HUES6 (cell line): ENCODE measurements around the gene GPR158.

Experiments used
- H3K27ac ChIP-seq: 2 replicates; pipeline ENCODE4 v1.7.0; 2013; ENCODE audit warnings: low read depth, mild to moderate bottlenecking, low read length, inconsistent platforms
- H3K27me3 ChIP-seq: 2 replicates; pipeline ENCODE4 v1.6.1; 2013; ENCODE audit warnings: low read length; ENCODE audit not compliant: control insufficient read depth, insufficient read depth
- H3K36me3 ChIP-seq: 2 replicates; pipeline ENCODE4 v1.6.1; 2013; ENCODE audit warnings: low read length; ENCODE audit not compliant: control insufficient read depth, insufficient read depth
- H3K4me1 ChIP-seq: 2 replicates; pipeline ENCODE4 v1.6.1; 2013; ENCODE audit warnings: low read length; ENCODE audit not compliant: control insufficient read depth, insufficient read depth
- H3K4me3 ChIP-seq: 2 replicates; pipeline ENCODE4 v1.5.1; 2013; ENCODE audit warnings: low read depth, low read length
- H3K9ac ChIP-seq: one replicate; pipeline ENCODE4 v1.6.1; 2013; ENCODE audit warnings: mild to moderate bottlenecking, low read length
- H3K9me3 ChIP-seq: 2 replicates; pipeline ENCODE4 v1.6.1; 2013; ENCODE audit warnings: low read depth, low read length; ENCODE audit not compliant: control insufficient read depth, insufficient read depth

The GPR158 gene

GRCh38 chr10:25465582-25466372, 291.0 kb downstream of the GPR158 start:
- H3K9me3 ChIP-seq, result peaks cover 6% of the 10 kb centered on the region; the same call in 1 of the 2 replicates
- H3K9ac ChIP-seq, result no peak overlapping the region
- no peaks in the 10 kb centered on the region for H3K36me3 ChIP-seq
- H3K4me1 ChIP-seq, result peaks cover 6% of the 10 kb centered on the region; the same call in 1 of the 2 replicates
- no peak overlapping the region for H3K27ac ChIP-seq
- H3K4me3 ChIP-seq, result no peak overlapping the region
- H3K27me3 ChIP-seq, result no peaks in the 10 kb centered on the region

- Histone ChIP-seq H3K27me3 (no peaks in the 10 kb centered on the region), H3K4me3 (no peak overlapping the region), H3K4me1 (peaks cover 6% of the 10 kb centered on the region; the same call in 1 of the 2 replicates), H3K36me3 (no peaks in the 10 kb centered on the region), H3K9me3 (peaks cover 6% of the 10 kb centered on the region; the same call in 1 of the 2 replicates), H3K9ac (no peak overlapping the region), H3K27ac (no peak overlapping the region)
These were observed 293.1 kb downstream of the GPR158 start for GRCh38 chr10:25467881-25468280.

GRCh38 chr10:25481467-25481866, 306.7 kb downstream of the GPR158 start:
- Histone ChIP-seq H3K9me3 (peaks cover 9% of the 10 kb centered on the region; the same call in 1 of the 2 replicates), H3K4me1 (no peaks in the 10 kb centered on the region), H3K27ac (no peak overlapping the region), H3K36me3 (no peaks in the 10 kb centered on the region), H3K4me3 (no peak overlapping the region), H3K27me3 (no peaks in the 10 kb centered on the region), H3K9ac (no peak overlapping the region)

GRCh38 chr10:25483999-25484398, 309.2 kb downstream of the GPR158 start:
- Histone ChIP-seq H3K36me3 (no peaks in the 10 kb centered on the region), H3K9ac (no peak overlapping the region), H3K4me1 (no peaks in the 10 kb centered on the region), H3K9me3 (peaks cover 9% of the 10 kb centered on the region; the same call in 1 of the 2 replicates), H3K4me3 (no peak overlapping the region), H3K27me3 (no peaks in the 10 kb centered on the region), H3K27ac (no peak overlapping the region)

GRCh38 chr10:25487266-25487665, 312.5 kb downstream of the GPR158 start:
- H3K27me3 ChIP-seq, result no peaks in the 10 kb centered on the region
- no peak overlapping the region for H3K27ac ChIP-seq
- no peaks in the 10 kb centered on the region for H3K36me3 ChIP-seq
- no peak overlapping the region for H3K4me3 ChIP-seq
- no peak overlapping the region for H3K9ac ChIP-seq
- H3K4me1 ChIP-seq, result peaks cover 6% of the 10 kb centered on the region
- peaks cover 9% of the 10 kb centered on the region; the same call in 1 of the 2 replicates for H3K9me3 ChIP-seq

GRCh38 chr10:25492040-25492439, 317.2 kb downstream of the GPR158 start:
- no peak overlapping the region for H3K4me3 ChIP-seq
- H3K36me3 ChIP-seq, result no peaks in the 10 kb centered on the region
- H3K27me3 ChIP-seq, result no peaks in the 10 kb centered on the region
- peaks cover 19% of the 10 kb centered on the region for H3K4me1 ChIP-seq
- H3K9ac ChIP-seq, result peak overlapping the region; percentile 22
- peak overlapping the region; percentile 73; the same call in 1 of the 2 replicates for H3K27ac ChIP-seq
- H3K9me3 ChIP-seq, result no peaks in the 10 kb centered on the region

- Histone ChIP-seq H3K27me3 (no peaks in the 10 kb centered on the region), H3K27ac (peak overlapping the region; percentile 73; the same call in 1 of the 2 replicates), H3K36me3 (no peaks in the 10 kb centered on the region), H3K4me1 (peaks cover 19% of the 10 kb centered on the region), H3K9me3 (no peaks in the 10 kb centered on the region), H3K4me3 (no peak overlapping the region), H3K9ac (peak overlapping the region; percentile 22)
These were observed 317.9 kb downstream of the GPR158 start for GRCh38 chr10:25492680-25493079.

GRCh38 chr10:25493122-25493893, 318.5 kb downstream of the GPR158 start:
- no peaks in the 10 kb centered on the region for H3K27me3 ChIP-seq
- H3K9me3 ChIP-seq, result no peaks in the 10 kb centered on the region
- peaks cover 19% of the 10 kb centered on the region for H3K4me1 ChIP-seq
- H3K36me3 ChIP-seq, result no peaks in the 10 kb centered on the region
- H3K27ac ChIP-seq, result peak overlapping the region; percentile 67
- H3K4me3 ChIP-seq, result no peak overlapping the region
- H3K9ac ChIP-seq, result peak overlapping the region; percentile 38

- Histone ChIP-seq H3K27ac (no peak overlapping the region), H3K27me3 (no peaks in the 10 kb centered on the region), H3K36me3 (no peaks in the 10 kb centered on the region), H3K9me3 (no peaks in the 10 kb centered on the region), H3K4me3 (no peak overlapping the region), H3K9ac (no peak overlapping the region), H3K4me1 (peaks cover 28% of the 10 kb centered on the region)
These were observed 322.4 kb downstream of the GPR158 start for GRCh38 chr10:25497246-25497645.

GRCh38 chr10:25498645-25499044, 323.8 kb downstream of the GPR158 start:
- Histone ChIP-seq H3K9ac (no peak overlapping the region), H3K9me3 (no peaks in the 10 kb centered on the region), H3K27me3 (no peaks in the 10 kb centered on the region), H3K4me3 (no peak overlapping the region), H3K27ac (no peak overlapping the region), H3K36me3 (no peaks in the 10 kb centered on the region), H3K4me1 (peaks cover 28% of the 10 kb centered on the region)

- Histone ChIP-seq H3K4me3 (no peak overlapping the region), H3K9ac (no peak overlapping the region), H3K27me3 (no peaks in the 10 kb centered on the region), H3K27ac (no peak overlapping the region), H3K36me3 (no peaks in the 10 kb centered on the region), H3K4me1 (peaks cover 23% of the 10 kb centered on the region), H3K9me3 (no peaks in the 10 kb centered on the region)
These were observed 327.1 kb downstream of the GPR158 start for GRCh38 chr10:25501912-25502311.
